Thyroid gland (tissue), 4 donors: ENCODE measurements around the gene PROK1.

Experiments used
- CTCF ChIP-seq, 6 experiments: fragments of 200-600 bp in 3 of 6; fragments of 450-650 bp in 3 of 6; sonication (generic) in 3 of 6; IDR thresholded peaks; one replicate each; pipeline ENCODE4 v1.5.1; 2016 to 2019; ENCODE audit warnings: antibody characterized with exemption in 6 of 6, mild to moderate bottlenecking in 2 of 6, inconsistent platforms in 1 of 6, moderate library complexity in 1 of 6
- POLR2A ChIP-seq, 2 donors: fragments of 450-650 bp; IDR thresholded peaks; one replicate each; pipeline ENCODE4 v1.6.1; 2017; ENCODE audit warnings: antibody characterized with exemption in 2 of 2, mild to moderate bottlenecking in 2 of 2, moderate library complexity in 1 of 2

- no peak for TF ChIP-seq CTCF (IDR thresholded peaks at IDR 0.05)
- TF ChIP-seq POLR2A (IDR thresholded peaks at IDR 0.05): no peak
These were observed 6.3 kb downstream of the PROK1 start for GRCh38 chr1:110457206-110457605.
